Subcutaneous adipose tissue (tissue), 4 donors: ENCODE data around the gene CXCL6. TPM values are rescaled to one million over a fixed set of nuclear protein-coding genes. Genes with fewer than 3 reads are reported as not detected.

Source experiments
- total RNA-seq, 4 donors: library from RNA; depleted of rRNA; stranded (reverse); fragments of >200 nt; gene quantifications; one replicate each; pipeline ENCODE4 v1.1.0, GENCODE V29; 2016
- TF ChIP-seq, protein P1 (sequence below): fragments of 450-650 bp; IDR thresholded peaks from one replicate; pipeline ENCODE4 v1.5.1; 2016; ENCODE audit warnings: low read depth, mild to moderate bottlenecking, control low read depth, antibody characterized with exemption, moderate library complexity

Gene CXCL6
- total RNA-seq, 4 donors from 2014 or later = 0.22 TPM; not detected in 3

DNA sequence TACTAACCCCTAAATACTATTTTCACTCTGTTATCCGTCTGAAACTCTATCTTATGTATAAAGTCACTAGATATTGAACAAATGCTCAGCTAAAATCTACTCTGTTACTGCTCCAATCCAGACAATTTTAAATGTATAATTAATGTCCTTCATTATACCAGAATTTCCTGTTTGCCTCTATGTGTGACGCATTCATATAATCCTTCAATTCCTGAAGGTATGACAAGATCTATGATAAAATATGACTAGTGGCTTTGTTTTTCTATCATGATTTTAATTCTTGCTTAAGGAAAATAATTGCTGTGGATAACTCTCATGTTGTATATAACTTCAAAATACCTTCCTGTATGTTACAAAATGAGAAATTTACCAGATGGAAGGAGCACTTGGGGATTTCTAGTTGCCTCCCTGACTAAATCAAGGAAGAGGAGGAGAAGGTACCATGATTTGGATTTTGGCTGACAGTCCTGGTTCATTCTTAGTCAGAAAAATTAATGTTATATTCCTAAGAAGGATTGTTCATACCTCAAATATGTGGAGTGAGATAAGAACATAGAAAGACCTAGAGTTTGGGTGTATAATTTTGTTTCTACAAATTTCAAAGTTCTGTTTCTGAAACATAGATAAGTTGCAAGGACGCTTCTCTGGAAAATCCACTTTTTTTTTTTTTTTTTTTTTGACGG lies 4.9 kb downstream of the CXCL6 start:
- TF ChIP-seq, protein P1, sequence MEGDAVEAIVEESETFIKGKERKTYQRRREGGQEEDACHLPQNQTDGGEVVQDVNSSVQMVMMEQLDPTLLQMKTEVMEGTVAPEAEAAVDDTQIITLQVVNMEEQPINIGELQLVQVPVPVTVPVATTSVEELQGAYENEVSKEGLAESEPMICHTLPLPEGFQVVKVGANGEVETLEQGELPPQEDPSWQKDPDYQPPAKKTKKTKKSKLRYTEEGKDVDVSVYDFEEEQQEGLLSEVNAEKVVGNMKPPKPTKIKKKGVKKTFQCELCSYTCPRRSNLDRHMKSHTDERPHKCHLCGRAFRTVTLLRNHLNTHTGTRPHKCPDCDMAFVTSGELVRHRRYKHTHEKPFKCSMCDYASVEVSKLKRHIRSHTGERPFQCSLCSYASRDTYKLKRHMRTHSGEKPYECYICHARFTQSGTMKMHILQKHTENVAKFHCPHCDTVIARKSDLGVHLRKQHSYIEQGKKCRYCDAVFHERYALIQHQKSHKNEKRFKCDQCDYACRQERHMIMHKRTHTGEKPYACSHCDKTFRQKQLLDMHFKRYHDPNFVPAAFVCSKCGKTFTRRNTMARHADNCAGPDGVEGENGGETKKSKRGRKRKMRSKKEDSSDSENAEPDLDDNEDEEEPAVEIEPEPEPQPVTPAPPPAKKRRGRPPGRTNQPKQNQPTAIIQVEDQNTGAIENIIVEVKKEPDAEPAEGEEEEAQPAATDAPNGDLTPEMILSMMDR = no peak

DNA sequence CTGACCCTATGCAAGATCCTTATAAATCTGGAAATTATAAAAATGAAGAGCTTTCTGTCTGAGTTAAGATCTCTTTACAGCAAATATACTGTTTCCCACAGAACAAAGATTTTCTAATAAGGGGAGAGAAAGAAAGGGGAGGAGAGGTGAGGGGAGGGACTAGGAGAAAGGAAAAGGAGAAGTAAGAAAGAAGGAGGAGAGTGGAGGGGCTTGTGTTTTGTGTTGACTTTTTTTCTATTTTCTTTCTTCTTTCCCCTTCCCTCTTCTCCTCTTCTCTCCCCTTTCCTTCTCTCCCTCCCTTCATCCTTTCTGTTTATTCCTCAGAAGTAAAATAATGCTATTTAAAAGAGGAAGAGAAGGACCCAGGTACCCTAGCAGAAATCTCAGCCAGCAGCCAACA lies 6.2 kb downstream of the CXCL6 start:
- TF ChIP-seq, protein P1 = no peak

DNA sequence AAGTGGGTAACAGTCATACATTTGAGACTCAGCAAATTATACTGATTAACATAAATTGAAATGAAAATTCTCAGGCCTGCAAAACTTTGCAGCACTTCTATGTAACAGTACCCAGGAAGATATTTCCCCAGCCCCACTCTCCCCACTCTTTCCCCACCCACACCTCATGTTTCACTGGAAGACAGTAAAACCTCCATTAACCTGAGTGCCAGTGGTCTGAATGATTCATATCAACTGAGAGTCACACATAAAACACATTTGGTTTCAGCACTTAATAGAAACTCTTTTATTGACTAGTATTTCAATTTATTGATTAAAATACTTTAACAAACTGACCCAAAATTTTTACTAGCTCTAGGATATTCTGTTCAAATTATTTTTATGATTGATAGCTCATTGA lies 6.9 kb downstream of the CXCL6 start:
- TF ChIP-seq, protein P1 = no peak

DNA sequence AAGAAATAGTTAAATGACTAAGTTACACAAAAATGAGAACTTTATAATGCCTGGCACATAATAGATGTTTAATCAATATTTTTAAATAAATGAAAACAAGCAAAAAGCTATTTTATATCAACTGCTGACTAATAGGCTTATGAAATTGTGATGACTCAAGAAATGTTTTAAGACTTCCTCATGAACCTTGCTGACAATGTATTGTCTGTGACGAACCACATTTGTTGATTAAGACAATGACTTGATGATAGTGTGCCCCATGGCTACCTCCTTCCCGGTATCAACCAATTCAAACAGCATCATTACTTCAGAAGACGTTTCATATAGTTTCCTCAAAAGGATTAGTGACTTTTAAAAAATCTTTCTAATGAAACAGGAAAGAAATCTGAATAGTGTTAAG lies 7.9 kb downstream of the CXCL6 start:
- TF ChIP-seq, protein P1 = no peak

DNA sequence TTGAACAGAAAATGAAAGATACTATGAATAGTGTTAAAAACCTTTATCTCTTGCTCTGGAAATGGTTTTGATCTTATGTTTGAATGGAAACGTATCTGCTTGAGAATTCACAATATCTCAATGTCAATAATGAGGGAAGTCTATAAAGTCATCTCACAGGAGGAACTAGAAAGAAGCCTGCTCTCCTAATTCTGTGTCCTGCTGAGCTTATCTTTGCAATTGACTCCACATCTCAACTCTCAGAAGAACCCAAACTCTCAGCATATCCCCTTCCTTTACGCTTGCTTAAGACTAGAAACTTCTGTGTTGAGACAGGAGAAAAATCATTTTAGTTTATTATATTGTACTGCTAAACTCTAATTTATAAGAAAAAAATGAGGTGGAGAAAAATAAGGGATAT lies 8.3 kb downstream of the CXCL6 start:
- TF ChIP-seq, protein P1 = no peak

DNA sequence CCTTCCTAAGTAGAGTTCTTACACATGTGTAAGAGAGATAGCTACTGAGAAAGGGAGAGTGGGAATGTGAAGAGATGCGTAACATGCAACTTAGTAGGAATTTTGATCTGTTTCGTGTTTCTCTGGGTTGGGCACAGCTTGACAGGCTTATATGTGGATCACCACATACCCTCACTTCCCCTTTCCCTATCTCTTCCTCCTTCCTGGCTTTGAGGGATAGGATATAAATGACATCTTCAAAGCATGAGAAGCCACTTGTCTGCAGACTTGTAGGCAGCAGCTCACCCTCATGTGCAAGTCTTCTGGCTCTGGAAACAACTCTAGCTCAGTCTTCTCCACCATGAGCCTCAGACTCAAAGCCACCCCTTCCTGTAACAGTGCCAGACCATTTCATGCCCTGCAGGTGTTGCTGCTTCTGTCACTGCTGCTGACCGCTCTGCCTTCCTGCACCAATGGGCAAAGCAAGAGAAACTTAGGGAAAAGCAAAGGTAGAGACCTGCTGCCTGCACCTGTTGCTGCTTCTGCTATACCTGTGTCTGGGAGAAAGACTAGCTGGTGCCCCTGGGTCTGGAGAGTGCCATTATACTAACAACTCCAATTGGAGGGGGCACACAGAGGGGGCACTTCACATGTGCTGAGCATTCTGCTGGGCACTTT lies 11.2 kb downstream of the CXCL6 start:
- TF ChIP-seq, protein P1 = no peak

DNA sequence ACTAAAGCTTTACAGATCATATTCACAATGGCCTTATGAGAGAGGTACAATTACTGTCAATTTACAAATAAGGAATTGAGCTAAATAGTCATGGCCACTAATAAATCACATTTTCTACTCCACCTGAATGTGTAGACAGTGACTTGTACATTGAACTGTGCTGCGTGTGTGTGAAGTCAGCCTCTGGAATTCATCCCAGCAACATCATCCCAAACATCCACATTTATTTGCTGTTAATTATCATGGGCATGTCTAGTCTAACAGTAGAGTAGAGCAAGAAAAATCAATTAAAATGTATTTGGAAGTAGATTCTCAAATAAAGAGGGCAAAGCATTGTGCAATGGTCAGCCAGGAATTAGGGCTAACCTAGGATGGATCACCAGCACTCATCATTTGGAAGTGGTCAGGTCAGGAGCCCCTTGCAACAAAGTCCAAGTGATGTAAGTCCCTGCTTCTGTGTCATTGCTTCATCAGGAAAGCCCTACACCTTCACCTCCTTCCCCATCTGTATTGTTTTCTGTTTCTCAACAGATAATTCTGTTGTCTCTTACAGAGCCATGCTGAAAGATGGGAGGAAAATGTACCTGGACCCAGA lies 11.8 kb downstream of the CXCL6 start:
- TF ChIP-seq, protein P1 = no peak
